Lower leg skin (tissue), 3 donors: ENCODE data around the gene RBM6.

Source experiments
- CTCF ChIP-seq, 3 donors: fragments of 450-650 bp; IDR thresholded peaks; one replicate each; pipeline ENCODE4 v1.5.1; 2016; ENCODE audit warnings: antibody characterized with exemption in 3 of 3, mild to moderate bottlenecking in 3 of 3, moderate library complexity in 2 of 3
- POLR2A ChIP-seq, 2 donors: fragments of 450-650 bp; IDR thresholded peaks; one replicate each; pipeline ENCODE4 v1.6.1; 2016 to 2017; ENCODE audit warnings: antibody characterized with exemption in 2 of 2, mild to moderate bottlenecking in 1 of 2, moderate library complexity in 1 of 2

GRCh38 chr3:50121072-50122032 is 181.4 kb downstream of the RBM6 start:
- no peak for TF ChIP-seq CTCF (IDR thresholded peaks at IDR 0.05)
- TF ChIP-seq POLR2A (IDR thresholded peaks at IDR 0.05): no peak
